ENCODE results near the gene NFATC2IP. TPM values are rescaled to one million over a fixed set of nuclear protein-coding genes. Genes with fewer than 3 reads are reported as not detected.

Gene NFATC2IP
- total and polyA plus RNA-seq, 9 of the 15 experiments (the other 6 are each of a cell fraction or from before 2014, with no cell fraction given): 15.6 to 106 (median 46.9) TPM

GRCh38 chr16:28925386-28926228, 25.1 kb upstream of the NFATC2IP start (continued):
- TF ChIP-seq, protein P1, sequence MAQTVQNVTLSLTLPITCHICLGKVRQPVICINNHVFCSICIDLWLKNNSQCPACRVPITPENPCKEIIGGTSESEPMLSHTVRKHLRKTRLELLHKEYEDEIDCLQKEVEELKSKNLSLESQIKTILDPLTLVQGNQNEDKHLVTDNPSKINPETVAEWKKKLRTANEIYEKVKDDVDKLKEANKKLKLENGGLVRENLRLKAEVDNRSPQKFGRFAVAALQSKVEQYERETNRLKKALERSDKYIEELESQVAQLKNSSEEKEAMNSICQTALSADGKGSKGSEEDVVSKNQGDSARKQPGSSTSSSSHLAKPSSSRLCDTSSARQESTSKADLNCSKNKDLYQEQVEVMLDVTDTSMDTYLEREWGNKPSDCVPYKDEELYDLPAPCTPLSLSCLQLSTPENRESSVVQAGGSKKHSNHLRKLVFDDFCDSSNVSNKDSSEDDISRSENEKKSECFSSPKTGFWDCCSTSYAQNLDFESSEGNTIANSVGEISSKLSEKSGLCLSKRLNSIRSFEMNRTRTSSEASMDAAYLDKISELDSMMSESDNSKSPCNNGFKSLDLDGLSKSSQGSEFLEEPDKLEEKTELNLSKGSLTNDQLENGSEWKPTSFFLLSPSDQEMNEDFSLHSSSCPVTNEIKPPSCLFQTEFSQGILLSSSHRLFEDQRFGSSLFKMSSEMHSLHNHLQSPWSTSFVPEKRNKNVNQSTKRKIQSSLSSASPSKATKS (CRISPR knock-in tag; IDR thresholded peaks at IDR 0.05): no peak
- TF ChIP-seq RBM14 (IDR thresholded peaks at IDR 0.05; ENCODE audit: borderline replicate concordance, insufficient read depth, low read depth, low read length) (no peak), THRAP3 (IDR thresholded peaks at IDR 0.05; ENCODE audit: borderline replicate concordance) (no peak), PHF21A (IDR thresholded peaks at IDR 0.05; ENCODE audit: borderline replicate concordance, low read depth) (peak; percentile 97), TCF7L2 (IDR thresholded peaks at IDR 0.05; ENCODE audit: low read depth, low read length) (no peak), MAFG (tag; conservative IDR thresholded peaks at IDR 0.05) (peak; percentile 55; the same call in 1 of the 2 replicates), SETDB1 (IDR thresholded peaks at IDR 0.05; ENCODE audit: low read length) (no peak), NONO (IDR thresholded peaks at IDR 0.05; ENCODE audit: low read depth in 2 of 2, low read length in 1 of 2) (no peak), NCOA1 (IDR thresholded peaks at IDR 0.05; ENCODE audit: low read depth) (peak; percentile 86), ZEB2 (IDR thresholded peaks at IDR 0.05) (peak; percentile 66), RBM15 (IDR thresholded peaks at IDR 0.05; ENCODE audit: insufficient read depth, low read length) (no peak), CREBBP (IDR thresholded peaks at IDR 0.05; ENCODE audit: low read depth, low read length) (no peak), ELF4 (CRISPR knock-in tag; IDR thresholded peaks at IDR 0.05) (peak; percentile 91), ZNF184 (CRISPR knock-in tag; IDR thresholded peaks at IDR 0.05) (no peak), ZNF41 (CRISPR knock-in tag; conservative IDR thresholded peaks at IDR 0.05) (0 out of 2 replicates have a peak, but pooled peaks have one; percentile 41), ETS1 (conservative IDR thresholded peaks at IDR 0.05; ENCODE audit: control insufficient read depth, low read depth, low read length) (no peak), ZNF212 (CRISPR knock-in tag; IDR thresholded peaks at IDR 0.05) (peak; percentile 74; the same call in 1 of the 2 replicates), TOE1 (IDR thresholded peaks at IDR 0.05; ENCODE audit: borderline replicate concordance) (peak; percentile 74), TOE1 (CRISPR knock-in tag; IDR thresholded peaks at IDR 0.05; ENCODE audit: borderline replicate concordance, low read depth) (no peak), ZNF57 (CRISPR knock-in tag; IDR thresholded peaks at IDR 0.05) (0 out of 2 replicates have a peak, but pooled peaks have one; percentile 19), TAF7 (tag; IDR thresholded peaks at IDR 0.05) (peak; percentile 65; the same call in 1 of the 2 replicates), MEIS2 (IDR thresholded peaks at IDR 0.05; ENCODE audit: partially characterized antibody) (peak; percentile 100), EP400 (IDR thresholded peaks at IDR 0.05) (peak; percentile 74), PPARD (CRISPR knock-in tag; IDR thresholded peaks at IDR 0.05) (no peak), SMAD3 (CRISPR knock-in tag; conservative IDR thresholded peaks at IDR 0.05) (no peak), SMARCB1 (IDR thresholded peaks at IDR 0.05; ENCODE audit: insufficient read length, low read depth) (no peak)

All from K562 (cell line).